Fibroblast of upper back skin (primary cell): ENCODE measurements around the gene PPP1R1B.
"Not testable (repeated sequence)": the region's sequence is repeated elsewhere in the genome, so short reads cannot be mapped to it uniquely, and the experiment has no call there.

Source experiments
- DNase-seq: peaks from one replicate; pipeline ENCODE4 v3.0.0-alpha.2; 2013

PPP1R1B gene

GRCh38 chr17:39626171-39627046, at the start of gene PPP1R1B:
Gene PPP1R1B (plus strand): TSS chr17:39626952. CDS start chr17:39627393, 441 bp downstream.
- DNase-seq = no peak

- no peak for DNase-seq
These were observed 48.5 kb upstream of the PPP1R1B start for GRCh38 chr17:39578272-39578671.

GRCh38 chr17:39579318-39580081, 47.3 kb upstream of the PPP1R1B start:
- no peak for DNase-seq

- DNase-seq = no peak
These were observed 46.7 kb upstream of the PPP1R1B start for GRCh38 chr17:39580082-39580468.

- no peak for DNase-seq
These were observed 45.5 kb upstream of the PPP1R1B start for GRCh38 chr17:39581071-39581758.

- DNase-seq = no peak
These were observed 45.0 kb upstream of the PPP1R1B start for GRCh38 chr17:39581759-39582085.

GRCh38 chr17:39582658-39583057, 44.1 kb upstream of the PPP1R1B start:
- no peak for DNase-seq

- DNase-seq = not testable (repeated sequence)
These were observed 36.6 kb upstream of the PPP1R1B start for GRCh38 chr17:39590180-39590579.

- peak; percentile 49 for DNase-seq
These were observed 34.5 kb upstream of the PPP1R1B start for GRCh38 chr17:39591958-39592954.

GRCh38 chr17:39593371-39593770, 33.4 kb upstream of the PPP1R1B start:
- no peak for DNase-seq

- no peak for DNase-seq
These were observed 31.5 kb upstream of the PPP1R1B start for GRCh38 chr17:39595294-39595693.

GRCh38 chr17:39595928-39596510, 30.7 kb upstream of the PPP1R1B start:
- no peak for DNase-seq

GRCh38 chr17:39596543-39597267, 30.0 kb upstream of the PPP1R1B start:
- no peak for DNase-seq

GRCh38 chr17:39597372-39598046, 29.2 kb upstream of the PPP1R1B start:
- no peak for DNase-seq

- no peak for DNase-seq
These were observed 28.7 kb upstream of the PPP1R1B start for GRCh38 chr17:39598047-39598481.

- DNase-seq = no peak
These were observed 28.1 kb upstream of the PPP1R1B start for GRCh38 chr17:39598630-39599003.

GRCh38 chr17:39599004-39599664, 27.6 kb upstream of the PPP1R1B start:
- no peak for DNase-seq

GRCh38 chr17:39599665-39600231, 27.0 kb upstream of the PPP1R1B start:
- DNase-seq = no peak

- no peak for DNase-seq
These were observed 26.3 kb upstream of the PPP1R1B start for GRCh38 chr17:39600288-39600996.
